Endothelial cell of umbilical vein (primary cell): ENCODE data around the gene REC8. TPM values are rescaled to one million over a fixed set of nuclear protein-coding genes. Genes with fewer than 3 reads are reported as not detected.

Source experiments
- BruUV-seq: library from RNA; stranded (reverse); fragments of 400-500 nt; replicated peaks from 2 replicates; lab custom pipeline; 2021; lab: Mats Ljungman, UMichigan
- CTCF ChIA-PET: fragments of 300-600, 350-600 bp; sonication (Branson Sonifier 250); formaldehyde crosslinking; loops from one replicate; lab custom pipeline; 2021; ENCODE audit warnings: antibody characterized with exemption, inconsistent platforms; lab: Charles Lee
- POLR2A ChIA-PET: fragments of 300-600, 350-600 bp; sonication (Branson Sonifier 250); formaldehyde crosslinking; loops from one replicate; lab custom pipeline; 2021; ENCODE audit warnings: antibody characterized with exemption, inconsistent platforms; lab: Charles Lee
- DNase-seq: peaks from one replicate; pipeline ENCODE4 v3.0.0-alpha.2; 2011; ENCODE audit warnings: low read depth, low spot score
- FAIRE-seq: peaks from 2 replicates; lab custom pipeline; 2011; peaks lifted over from hg19 to GRCh38; lab: Jason Lieb, UNC
- H2AFZ ChIP-seq: 2 replicates; pipeline ENCODE4 v1.6.0; 2012; ENCODE audit warnings: low read depth, low read length, control low read depth, inconsistent platforms
- H3K27ac ChIP-seq: 2 replicates; pipeline ENCODE4 v1.5.1; 2011; ENCODE audit warnings: low read depth, mild to moderate bottlenecking, control low read depth, low read length, moderate library complexity; ENCODE audit not compliant: insufficient read depth
- H3K27me3 ChIP-seq, 2 experiments: 2 replicates each; pipeline versions ENCODE4 v1.6.0 to v1.6.1; 2011; ENCODE audit warnings: low read length in 2 of 2, mixed read lengths in 1 of 2; ENCODE audit not compliant: control insufficient read depth in 2 of 2, insufficient read depth in 2 of 2
- H3K36me3 ChIP-seq, 2 experiments: 2 replicates in 1 of 2; 3 replicates in 1 of 2; pipeline ENCODE4 v1.5.1; 2011; ENCODE audit warnings: low read length in 2 of 2, mild to moderate bottlenecking in 1 of 2, moderate library complexity in 1 of 2; ENCODE audit not compliant: control insufficient read depth in 2 of 2, insufficient read depth in 2 of 2; ENCODE audit errors: extremely low read depth in 1 of 2
- H3K4me1 ChIP-seq: 3 replicates; pipeline ENCODE4 v1.5.1; 2011; ENCODE audit warnings: mild to moderate bottlenecking, low read length; ENCODE audit not compliant: control insufficient read depth, insufficient read depth; ENCODE audit errors: extremely low read depth
- H3K4me2 ChIP-seq: 2 replicates; pipeline ENCODE4 v1.6.1; 2011; ENCODE audit warnings: low read length, control low read depth, mixed read lengths; ENCODE audit not compliant: insufficient read depth
- H3K4me3 ChIP-seq, 3 experiments: fragments of 200-600 bp in 1 of 3; sonication (generic), shearing (Covaris generic) in 1 of 3; replicated peaks in 1 of 3; 2 replicates each; pipeline ENCODE4 v1.5.1; 2011 to 2016; ENCODE audit warnings: control low read depth in 3 of 3, low read length in 3 of 3, mild to moderate bottlenecking in 2 of 3, inconsistent platforms in 1 of 3, low read depth in 1 of 3, moderate library complexity in 1 of 3; ENCODE audit not compliant: insufficient read depth in 1 of 3
- H3K79me2 ChIP-seq: 2 replicates; pipeline ENCODE4 v1.6.0; 2012; ENCODE audit warnings: low read length, inconsistent platforms; ENCODE audit not compliant: control insufficient read depth, insufficient read depth
- H3K9ac ChIP-seq: replicated peaks from 2 replicates; pipeline ENCODE3; 2011; ENCODE audit warnings: low read length, control low read depth; ENCODE audit not compliant: insufficient read depth; ENCODE audit errors: extremely low read depth
- H3K9me1 ChIP-seq: replicated peaks from 3 replicates; pipeline ENCODE4 v1.6.0; 2011; ENCODE audit warnings: mild to moderate bottlenecking, low read length; ENCODE audit not compliant: control insufficient read depth, insufficient read depth; ENCODE audit errors: extremely low read depth
- H3K9me3 ChIP-seq: replicated peaks from 2 replicates; pipeline ENCODE4 v1.5.1; 2012; ENCODE audit warnings: low read length, inconsistent platforms; ENCODE audit not compliant: control insufficient read depth, insufficient read depth
- H4K20me1 ChIP-seq: replicated peaks from 2 replicates; pipeline ENCODE3; 2011; ENCODE audit warnings: mild to moderate bottlenecking, low read length; ENCODE audit not compliant: control insufficient read depth, insufficient read depth; ENCODE audit errors: extremely low read depth
- EZH2 ChIP-seq: IDR thresholded peaks from 2 replicates; pipeline ENCODE4 v1.6.1; 2012; ENCODE audit warnings: borderline replicate concordance, low read depth, mild to moderate bottlenecking, moderate library complexity, low read length, inconsistent platforms; ENCODE audit not compliant: severe bottlenecking
- FOS ChIP-seq: IDR thresholded peaks from 2 replicates; pipeline ENCODE4 v1.6.1; 2011; ENCODE audit warnings: mild to moderate bottlenecking, low read length, moderate library complexity, borderline replicate concordance; ENCODE audit not compliant: insufficient read depth
- GATA2 ChIP-seq: IDR thresholded peaks from 2 replicates; pipeline ENCODE4 v1.7.0; 2011; ENCODE audit warnings: low read depth, mild to moderate bottlenecking, moderate library complexity, mixed read lengths, low read length; ENCODE audit not compliant: insufficient read length, insufficient read depth
- JUN ChIP-seq: IDR thresholded peaks from 2 replicates; pipeline ENCODE4 v1.6.1; 2011; ENCODE audit warnings: borderline replicate concordance, low read depth; ENCODE audit not compliant: insufficient read length, insufficient read depth
- MYC ChIP-seq: IDR thresholded peaks from one replicate; pipeline ENCODE4 v1.6.1; 2011; ENCODE audit warnings: mild to moderate bottlenecking, low read depth, low read length
- POLR2A ChIP-seq: IDR thresholded peaks from 2 replicates; pipeline ENCODE4 v1.6.1; 2012; ENCODE audit warnings: low read depth, mild to moderate bottlenecking, control low read depth, low read length
- POLR2AphosphoS5 ChIP-seq: IDR thresholded peaks from 2 replicates; pipeline ENCODE4 v1.6.1; 2012; ENCODE audit warnings: low read depth, mild to moderate bottlenecking, control low read depth, low read length, moderate library complexity; ENCODE audit not compliant: insufficient read depth
- dilution Hi-C: fragments of 300-500 bp; cut with MboI; formaldehyde crosslinking; loops from one replicate; pipeline ENCODE4 v1.15.0; 2019; ENCODE audit warnings: low sequenced_read_pairs; ENCODE audit not compliant: extremely low pct_ligation_motif_present
- intact Hi-C: fragments of 100-400 bp; cut with micrococcal nuclease; formaldehyde crosslinking; loops from one replicate; pipeline ENCODE4 v1.10.0; 2022
- polyA plus RNA-seq, 4 experiments: library from polyadenylated mRNA; depleted of rRNA in 3 of 4; stranded (reverse) in 3 of 4; unstranded in 1 of 4; fragments of >200 nt; gene quantifications; 2 replicates each; pipeline versions ENCODE4 v1.2.1 to v1.2.3, GENCODE V29; 2011 to 2012; ENCODE audit warnings: missing spikeins in 1 of 4
- total RNA-seq: library from RNA; stranded (reverse); gene quantifications from 2 replicates; pipeline ENCODE4 v1.2.3, GENCODE V29; 2021
- TF ChIP-seq, protein P1 (sequence below): IDR thresholded peaks from 2 replicates; pipeline ENCODE4 v1.6.1; 2011; ENCODE audit not compliant: insufficient read depth, insufficient read length
- TF ChIP-seq, protein P2 (sequence below), 2 donors: IDR thresholded peaks; 1 replicate in 1 of 2; 2 replicates in 1 of 2; pipeline ENCODE4 v1.5.1; 2011; ENCODE audit warnings: low read length in 2 of 2, mild to moderate bottlenecking in 2 of 2, moderate library complexity in 2 of 2, control low read depth in 1 of 2, inconsistent platforms in 1 of 2, low read depth in 1 of 2; ENCODE audit not compliant: insufficient read depth in 1 of 2; ENCODE audit errors: extremely low read depth in 1 of 2

REC8 gene
- total and polyA plus RNA-seq, 2 donors (not counting 3 experiments of a cell fraction or from before 2014, with no cell fraction given), result 12.5 to 33.6 TPM

DNA sequence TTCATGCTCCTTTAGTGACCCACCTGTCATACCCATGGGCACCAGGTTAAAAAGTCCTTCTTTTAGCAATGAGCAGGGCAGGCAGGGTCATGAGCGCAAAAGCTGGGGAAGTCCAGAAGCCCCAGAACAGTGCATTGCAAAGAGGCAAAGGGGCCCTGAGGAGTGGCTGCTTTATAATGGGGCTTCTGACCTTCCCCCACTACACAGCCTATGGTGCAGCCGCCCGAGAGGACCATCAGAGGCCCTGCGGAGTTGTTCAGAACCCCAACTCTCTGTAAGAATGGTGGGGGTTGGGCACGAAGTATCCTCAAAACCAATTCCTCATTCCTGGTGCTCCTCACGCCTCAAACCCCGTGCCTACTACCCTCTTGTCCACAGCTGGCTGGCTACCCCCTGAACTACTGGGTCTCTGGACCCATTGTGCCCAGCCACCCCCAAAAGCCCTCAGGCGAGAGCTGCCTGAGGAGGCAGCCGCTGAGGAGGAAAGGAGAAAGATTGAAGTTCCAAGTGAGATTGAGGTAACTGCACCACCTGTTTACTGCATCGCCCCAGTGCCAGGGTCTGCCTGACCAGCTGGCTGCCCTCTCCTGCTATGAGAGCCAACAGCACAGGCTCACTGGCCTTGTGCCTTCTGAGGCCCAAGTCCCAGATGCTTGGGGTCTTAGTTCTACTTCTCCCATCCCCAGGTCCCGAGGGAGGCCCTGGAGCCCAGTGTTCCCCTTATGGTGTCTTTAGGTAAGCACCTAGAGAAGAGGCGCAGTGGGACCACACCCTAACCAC, 6.7 kb downstream of the REC8 start:
- no peak overlapping the region for H3K4me3 ChIP-seq
- H3K9ac ChIP-seq, result no peak overlapping the region
- H3K36me3 ChIP-seq, result peaks cover 0 to 26% of the 10 kb centered on the region in 2 experiments
- no peaks in the 10 kb centered on the region for H3K9me1 ChIP-seq
- no peaks in the 10 kb centered on the region for H3K4me1 ChIP-seq
- intact Hi-C loops, result no loop called here
- no peak overlapping the region for H3K27ac ChIP-seq
- no peaks in the 10 kb centered on the region for H4K20me1 ChIP-seq
- FAIRE-seq (no peak), DNase-seq (no peak)
- no peaks in the 10 kb centered on the region for H3K79me2 ChIP-seq
- dilution Hi-C loops, result no loop called here
- ChIA-PET CTCF (interaction anchor here (2.1 kb wide), 1 partner anchor 10 kb away, joined by 5 read pairs; the partner anchor contains the start of gene IPO4), POLR2A (no interaction called here)
- no peaks in the 10 kb centered on the region for H3K9me3 ChIP-seq
- no peak for TF ChIP-seq FOS
- TF ChIP-seq, protein P1, sequence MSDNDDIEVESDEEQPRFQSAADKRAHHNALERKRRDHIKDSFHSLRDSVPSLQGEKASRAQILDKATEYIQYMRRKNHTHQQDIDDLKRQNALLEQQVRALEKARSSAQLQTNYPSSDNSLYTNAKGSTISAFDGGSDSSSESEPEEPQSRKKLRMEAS, result no peak
- no peak overlapping the region for H2AFZ ChIP-seq
- BruUV-seq, result no TSS peak
- H3K4me2 ChIP-seq, result no peak overlapping the region
- no peaks in the 10 kb centered on the region for H3K27me3 ChIP-seq

DNA sequence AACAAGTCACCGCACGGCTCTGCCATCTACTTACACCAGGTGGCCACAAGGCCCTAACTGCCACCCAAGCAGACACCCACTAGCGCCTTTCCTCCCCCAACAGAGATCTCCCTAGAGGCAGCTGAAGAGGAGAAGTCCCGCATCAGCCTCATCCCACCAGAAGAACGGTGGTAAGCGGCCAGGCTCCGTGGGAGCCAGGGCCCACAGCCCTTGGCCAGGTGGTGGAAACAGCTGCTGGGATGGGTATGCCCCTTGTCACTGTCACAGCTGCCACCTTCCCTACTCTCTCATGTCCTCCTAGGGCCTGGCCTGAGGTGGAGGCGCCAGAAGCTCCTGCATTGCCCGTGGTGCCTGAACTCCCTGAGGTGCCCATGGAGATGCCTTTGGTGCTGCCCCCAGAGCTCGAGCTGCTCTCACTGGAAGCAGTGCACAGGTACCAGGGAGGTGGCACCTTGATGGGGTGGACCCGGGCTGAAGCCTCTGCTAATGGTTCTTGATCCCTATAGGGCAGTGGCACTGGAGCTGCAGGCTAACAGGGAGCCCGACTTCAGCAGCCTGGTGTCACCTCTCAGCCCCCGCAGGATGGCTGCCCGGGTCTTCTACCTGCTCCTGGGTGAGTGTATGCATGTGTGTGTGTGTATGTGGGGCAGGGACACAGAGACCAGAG, 7.5 kb downstream of the REC8 start:
- Histone ChIP-seq H3K79me2 (no peaks in the 10 kb centered on the region), H3K27ac (peak overlapping the region; percentile 30), H3K9ac (no peak overlapping the region), H3K4me2 (no peak overlapping the region), H3K4me3 (no peak overlapping the region), H2AFZ (no peak overlapping the region), H3K4me1 (no peaks in the 10 kb centered on the region), H4K20me1 (no peaks in the 10 kb centered on the region), H3K27me3 (no peaks in the 10 kb centered on the region), H3K9me1 (no peaks in the 10 kb centered on the region), H3K36me3 (peaks cover 0 to 29% of the 10 kb centered on the region in 2 experiments), H3K9me3 (no peaks in the 10 kb centered on the region)
- ChIA-PET POLR2A (no interaction called here), CTCF (interaction anchor here (0.8 to 2.4 kb wide), 3 partner anchors 9 to 44 kb away, joined by 3 to 9 read pairs (median 5); partner anchors contain the start of genes IPO4, IRF9 and PSME1)
- intact Hi-C loops, result no loop called here
- no TSS peak for BruUV-seq
- dilution Hi-C loops, result no loop called here
- FAIRE-seq (no peak), DNase-seq (no peak)
- TF ChIP-seq, protein P1, result no peak
- TF ChIP-seq EZH2, result no peak
- TF ChIP-seq POLR2AphosphoS5, result no peak
- TF ChIP-seq, protein P2, sequence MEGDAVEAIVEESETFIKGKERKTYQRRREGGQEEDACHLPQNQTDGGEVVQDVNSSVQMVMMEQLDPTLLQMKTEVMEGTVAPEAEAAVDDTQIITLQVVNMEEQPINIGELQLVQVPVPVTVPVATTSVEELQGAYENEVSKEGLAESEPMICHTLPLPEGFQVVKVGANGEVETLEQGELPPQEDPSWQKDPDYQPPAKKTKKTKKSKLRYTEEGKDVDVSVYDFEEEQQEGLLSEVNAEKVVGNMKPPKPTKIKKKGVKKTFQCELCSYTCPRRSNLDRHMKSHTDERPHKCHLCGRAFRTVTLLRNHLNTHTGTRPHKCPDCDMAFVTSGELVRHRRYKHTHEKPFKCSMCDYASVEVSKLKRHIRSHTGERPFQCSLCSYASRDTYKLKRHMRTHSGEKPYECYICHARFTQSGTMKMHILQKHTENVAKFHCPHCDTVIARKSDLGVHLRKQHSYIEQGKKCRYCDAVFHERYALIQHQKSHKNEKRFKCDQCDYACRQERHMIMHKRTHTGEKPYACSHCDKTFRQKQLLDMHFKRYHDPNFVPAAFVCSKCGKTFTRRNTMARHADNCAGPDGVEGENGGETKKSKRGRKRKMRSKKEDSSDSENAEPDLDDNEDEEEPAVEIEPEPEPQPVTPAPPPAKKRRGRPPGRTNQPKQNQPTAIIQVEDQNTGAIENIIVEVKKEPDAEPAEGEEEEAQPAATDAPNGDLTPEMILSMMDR (IDR thresholded peaks at IDR 0.05; ENCODE audit: extremely low read depth in 1 of 2, insufficient read depth in 1 of 2, low read depth in 1 of 2, low read length in 2 of 2), result no peak
- TF ChIP-seq GATA2, result no peak
- no peak for TF ChIP-seq JUN
- no peak for TF ChIP-seq MYC
- no peak for TF ChIP-seq FOS
- no peak for TF ChIP-seq POLR2A
